Measurements from ENCODE around the gene ZNF688. TPM values are rescaled to one million over a fixed set of nuclear protein-coding genes. Genes with fewer than 3 reads are reported as not detected.

ZNF688 gene

Small RNA genes lying within 50 kb of the gene (small RNA-seq; reads per million reads assigned to genes)
- not detected for gene AC093249.4

Data from skeletal muscle satellite cell (primary cell).